ENCODE measurements around the gene ZNF648.
"Not testable (repeated sequence)": the region's sequence is repeated elsewhere in the genome, so short reads cannot be mapped to it uniquely, and the experiment has no call there.

ZNF648 gene

GRCh38 chr1:182071924-182072323 lies 10.4 kb upstream of the ZNF648 start:
- no peak for DNase-seq (ENCODE audit: low spot score)

DNA sequence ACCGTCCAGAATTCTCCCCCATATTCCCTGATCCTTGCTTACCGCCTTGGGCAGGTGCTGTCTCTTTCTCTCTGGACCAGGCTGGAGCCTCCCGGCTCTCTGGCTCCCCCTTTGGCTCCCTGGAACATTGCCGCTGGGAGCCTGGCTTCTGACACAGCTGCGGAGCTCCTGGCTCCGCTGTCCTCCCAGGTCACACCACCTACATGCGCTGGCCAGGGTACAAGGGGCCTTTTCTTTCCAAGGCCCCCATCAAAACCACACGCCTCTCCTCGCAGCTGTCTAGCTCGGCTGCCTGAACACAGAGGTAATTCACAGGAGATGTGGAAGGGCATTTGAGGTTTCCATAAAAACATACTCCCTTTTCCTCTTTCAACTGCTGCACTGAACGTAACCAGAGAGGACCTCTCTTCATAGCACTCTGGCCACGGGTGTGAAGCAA lies 7.5 kb upstream of the ZNF648 start:
- DNase-seq (ENCODE audit: low spot score), result peak; percentile 84

DNA sequence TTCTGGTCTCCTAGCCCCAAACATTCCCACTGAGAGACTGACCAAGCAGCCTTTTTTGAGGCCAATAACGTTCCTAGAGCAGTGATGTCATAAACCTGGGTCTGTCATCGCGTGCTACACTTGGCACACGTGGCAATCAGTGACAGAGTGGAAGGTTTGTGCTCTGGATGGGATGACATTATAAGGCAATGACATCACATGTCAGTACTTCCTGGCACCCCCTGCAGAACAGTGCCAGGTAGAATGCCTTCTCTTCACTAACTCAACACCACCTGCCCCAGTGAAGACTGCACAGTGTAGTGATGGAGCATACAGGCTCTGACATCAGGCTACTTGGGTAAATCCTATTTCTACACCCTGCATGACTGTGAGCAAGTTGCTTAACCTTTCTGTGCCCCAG lies 5.4 kb upstream of the ZNF648 start:
- DNase-seq (ENCODE audit: low spot score), result peak; percentile 2

- DNase-seq (ENCODE audit: low spot score), result peak; percentile 5
Measured at GRCh38 chr1:182065126-182065845, 3.8 kb upstream of the ZNF648 start.

DNA sequence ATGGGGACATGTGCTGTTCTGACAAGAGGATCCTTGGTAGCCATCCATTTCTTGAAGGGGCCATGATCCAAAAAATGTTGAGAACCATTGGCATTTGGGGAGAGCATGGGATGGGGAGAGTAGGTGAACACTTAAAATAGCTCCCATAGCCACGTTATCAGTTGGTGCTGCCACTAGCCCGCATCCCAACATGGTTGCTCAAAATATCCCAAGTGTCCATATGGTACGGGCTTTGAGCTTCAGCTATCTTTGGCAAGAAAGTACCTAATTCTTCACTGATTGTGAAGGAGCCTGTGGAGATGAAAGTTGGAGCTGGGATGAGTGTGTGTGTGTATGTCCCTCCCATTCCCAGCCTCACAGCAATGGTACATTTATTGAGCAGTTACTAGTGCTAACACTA lies 3.1 kb upstream of the ZNF648 start:
- no peak for DNase-seq (ENCODE audit: low spot score)

DNA sequence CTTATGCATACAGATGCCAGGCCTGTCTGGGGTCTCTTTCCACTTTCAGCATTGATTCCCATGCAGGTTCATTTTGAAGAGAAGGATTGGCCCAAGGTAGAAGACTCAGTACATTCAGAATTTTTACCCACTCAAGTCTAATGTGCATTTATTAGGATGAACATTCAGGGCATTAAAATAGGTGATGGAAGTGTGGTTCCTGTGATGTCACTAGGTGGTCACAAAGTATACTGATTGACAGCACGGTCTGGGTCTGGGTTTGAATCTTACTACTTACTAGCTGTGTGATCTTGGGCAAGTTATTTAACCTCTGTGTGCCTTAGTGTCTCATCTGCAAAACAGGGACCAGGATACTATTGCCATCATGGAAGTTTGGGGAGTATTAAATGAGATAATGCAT lies 711 bp upstream of the ZNF648 start:
- no peak for DNase-seq (ENCODE audit: low spot score)

DNA sequence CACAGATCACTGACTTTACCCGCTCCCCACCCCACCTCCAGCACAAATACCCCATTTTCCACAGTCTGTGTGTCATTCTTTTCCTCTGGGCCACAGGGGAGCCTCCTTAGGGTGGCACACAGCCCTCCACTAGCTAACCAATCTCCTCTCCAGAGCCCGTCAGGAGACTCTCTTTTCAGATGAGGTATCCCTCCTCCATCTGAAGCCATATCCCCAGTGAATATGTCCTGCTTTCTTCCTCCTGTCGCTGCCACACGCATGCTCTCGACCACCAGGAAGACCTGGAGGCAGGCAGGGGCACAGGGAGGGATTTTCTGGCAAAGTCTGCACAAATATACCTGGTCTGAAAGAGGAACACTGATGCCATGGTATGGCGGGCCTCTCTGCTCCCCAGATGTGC lies 635 bp downstream of the ZNF648 start:
- DNase-seq (ENCODE audit: low spot score), result no peak

GRCh38 chr1:182059936-182060335 lies 1.6 kb downstream of the ZNF648 start:
- DNase-seq (ENCODE audit: low spot score), result no peak

DNA sequence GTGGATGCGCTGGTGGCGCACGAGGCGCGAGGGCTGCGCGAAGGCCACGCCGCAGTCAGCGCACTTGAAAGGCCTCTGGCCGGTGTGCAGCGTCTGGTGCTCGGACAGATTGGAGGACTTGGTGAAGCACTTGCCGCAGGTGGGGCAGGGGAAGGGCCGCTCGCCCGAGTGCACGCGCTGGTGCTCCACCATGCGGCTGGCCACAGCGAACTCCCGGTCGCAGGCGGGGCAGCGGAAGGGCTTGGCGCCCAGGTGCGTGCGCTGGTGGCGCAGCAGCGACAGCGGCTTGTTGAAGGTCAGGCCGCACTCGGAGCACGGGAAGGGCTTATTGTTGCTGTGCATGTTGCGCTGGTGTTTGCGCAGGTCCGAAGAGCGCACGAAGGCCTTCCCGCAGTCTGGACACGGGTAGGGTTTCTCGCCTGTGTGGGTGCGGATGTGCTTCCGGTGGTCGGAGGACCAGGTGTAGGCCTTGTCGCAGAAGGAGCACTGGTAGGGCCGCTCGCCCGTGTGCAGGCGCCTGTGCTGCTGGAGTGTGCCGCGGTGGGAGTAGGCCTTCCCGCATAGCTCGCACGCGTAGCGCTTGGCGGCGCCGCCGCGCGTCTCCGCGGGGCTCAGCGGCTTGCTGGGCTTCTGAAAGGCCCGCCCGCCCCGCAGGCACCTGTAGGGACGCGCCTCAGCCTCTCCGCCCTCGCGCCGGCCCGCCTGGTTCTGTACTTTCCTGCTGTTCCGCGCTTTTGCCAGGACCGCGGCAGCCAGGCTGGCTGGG lies 4.7 kb downstream of the ZNF648 start:
- DNase-seq (ENCODE audit: low spot score), result no peak

DNA sequence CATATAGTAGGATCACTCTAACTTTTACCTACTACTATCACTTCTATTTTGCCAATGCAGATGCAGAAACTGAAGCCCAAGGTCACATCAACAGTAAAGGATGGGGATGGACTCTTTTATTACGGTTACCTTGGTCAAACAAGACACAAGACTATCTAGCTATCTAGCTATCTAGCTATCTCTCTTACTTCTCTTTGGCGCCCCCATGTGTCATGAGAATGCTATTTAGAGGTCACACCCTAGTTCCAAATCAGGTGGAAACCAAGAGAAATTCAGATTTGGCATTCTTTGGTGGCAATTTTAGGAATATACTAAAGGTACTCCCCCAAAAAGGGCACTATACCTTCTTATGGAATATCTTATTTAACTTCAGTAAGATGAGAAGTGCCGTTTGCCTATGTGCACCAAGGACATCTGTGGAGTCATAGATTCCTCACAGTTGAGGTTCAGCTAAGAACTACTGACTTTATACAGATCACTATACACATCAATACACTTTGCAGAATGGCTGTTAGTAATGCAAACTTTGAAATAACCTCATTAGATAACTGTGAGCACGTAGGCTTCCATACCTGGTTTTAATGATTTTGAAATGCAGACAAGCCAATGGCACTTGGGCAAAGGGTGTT lies 6.7 kb downstream of the ZNF648 start:
- no peak for DNase-seq (ENCODE audit: low spot score)

DNA sequence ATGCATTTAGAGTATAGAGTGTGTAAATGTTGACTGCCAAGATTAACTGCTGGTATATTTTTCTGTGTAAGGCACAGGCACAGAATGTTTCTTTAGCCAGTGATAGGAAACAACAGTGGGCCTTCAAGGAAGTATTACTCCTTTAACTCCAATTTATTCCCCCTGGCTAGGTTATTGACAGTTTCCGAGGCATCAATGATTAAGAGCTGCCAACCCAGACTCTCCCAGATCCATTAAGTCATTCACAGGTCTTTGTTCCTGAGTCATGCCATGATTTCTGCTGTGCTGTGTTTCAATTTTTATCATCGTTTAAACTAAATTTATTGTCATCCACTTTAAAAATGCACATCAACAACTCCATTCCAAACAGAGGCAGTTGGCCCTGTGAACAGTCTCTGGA lies 9.2 kb downstream of the ZNF648 start:
- no peak for DNase-seq (ENCODE audit: low spot score)

DNA sequence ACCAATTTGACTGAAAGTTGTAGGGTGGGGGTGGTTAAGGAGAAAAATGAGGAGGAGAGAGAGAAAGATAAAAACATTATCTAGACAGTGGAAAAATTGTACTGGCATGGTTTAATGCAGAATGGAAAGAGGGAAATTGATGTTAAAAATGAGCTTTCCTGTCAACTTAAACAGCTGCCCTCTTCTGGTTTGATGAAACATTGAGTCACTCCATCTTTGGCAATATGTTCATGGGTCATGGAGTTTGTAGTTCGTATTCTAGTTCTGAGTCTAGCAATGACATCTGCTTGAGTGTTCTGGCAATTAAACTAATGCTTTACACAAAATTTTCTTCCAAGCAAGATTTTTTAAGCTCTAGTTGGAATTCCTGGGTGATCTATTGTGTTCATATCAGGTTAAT lies 9.6 kb downstream of the ZNF648 start:
- DNase-seq (ENCODE audit: low spot score), result no peak

DNA sequence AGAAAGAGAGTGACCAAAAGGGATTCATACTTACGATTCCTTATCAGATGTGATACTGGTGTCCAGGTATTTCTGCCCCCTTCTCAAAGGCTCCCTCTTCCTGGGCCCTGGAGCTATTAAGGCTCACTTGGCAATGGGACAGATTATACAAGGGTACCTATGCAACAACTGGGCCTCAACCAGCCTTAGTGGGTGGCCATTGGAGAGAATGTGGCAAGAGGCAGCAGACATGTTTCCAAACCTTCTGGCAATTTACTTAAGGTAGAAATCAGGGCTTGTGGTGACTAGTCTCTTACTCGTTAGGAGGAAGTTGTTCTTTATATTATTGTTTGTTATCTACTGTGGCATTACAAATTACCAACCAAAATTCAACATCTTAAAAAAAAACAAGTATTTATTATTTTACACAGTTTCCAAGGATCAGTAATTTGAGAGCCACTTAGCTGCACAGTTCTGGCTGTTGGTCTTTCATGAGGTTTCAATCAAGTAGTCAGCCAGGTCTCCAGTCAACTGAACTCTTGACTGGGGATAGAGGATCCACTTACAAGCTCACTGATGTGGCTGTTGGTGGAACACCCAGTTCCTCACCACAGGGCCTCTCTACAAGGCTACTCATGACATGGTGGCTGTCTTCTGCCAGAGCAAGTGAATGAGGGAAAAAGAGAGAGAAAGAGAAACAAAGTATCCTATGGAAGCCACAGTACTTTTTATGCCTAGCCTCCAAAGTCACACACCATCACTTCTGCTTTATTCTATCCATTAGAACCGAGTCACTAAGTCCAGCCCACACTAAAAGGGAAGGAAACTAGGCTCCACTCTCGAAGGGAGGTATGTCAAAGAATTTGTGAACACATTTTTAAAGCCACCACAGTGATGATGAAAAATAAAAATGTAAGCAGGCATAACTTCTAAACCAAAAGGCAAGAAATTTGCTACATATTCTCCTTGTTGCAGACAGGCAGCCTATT lies 10.7 kb downstream of the ZNF648 start:
- no peak for DNase-seq (ENCODE audit: low spot score)

DNA sequence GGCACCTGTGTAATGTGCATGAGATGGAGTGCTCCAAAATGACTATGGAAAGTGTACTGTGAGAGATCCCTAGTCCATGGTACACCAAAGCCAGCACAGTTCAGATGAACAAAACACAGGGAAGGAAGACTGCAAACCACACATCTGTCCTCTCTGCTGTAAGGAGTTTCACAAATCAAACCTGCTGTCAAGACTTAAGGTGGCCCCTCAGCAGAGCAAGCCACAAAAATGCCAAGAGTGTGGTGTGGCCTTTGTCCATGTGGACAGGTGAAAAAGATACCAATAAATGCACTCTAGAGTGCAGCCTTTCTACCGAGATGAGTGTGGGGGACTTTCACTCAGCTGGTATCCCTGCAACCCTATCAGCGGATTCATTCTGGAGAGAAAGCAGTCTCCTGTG lies 12.9 kb downstream of the ZNF648 start:
- no peak for DNase-seq (ENCODE audit: low spot score)

DNA sequence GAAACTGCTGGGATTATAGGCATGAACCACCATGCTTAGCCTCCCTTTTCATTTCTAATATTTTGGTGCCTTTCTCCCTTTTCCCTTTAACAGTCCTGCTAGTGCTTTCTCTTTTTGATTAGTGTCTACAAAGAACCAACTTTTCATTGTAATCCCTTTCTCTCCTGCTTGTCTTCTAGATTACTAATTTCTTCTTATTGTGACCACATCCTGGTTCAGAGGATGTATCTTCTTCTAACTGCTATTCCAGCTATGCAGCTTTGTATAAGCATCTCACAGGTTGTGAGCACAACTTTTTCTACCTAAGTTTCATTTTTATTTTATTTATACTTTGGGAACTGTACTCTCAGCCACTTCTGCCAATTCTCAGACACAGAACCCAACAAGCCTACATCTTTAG lies 14.7 kb downstream of the ZNF648 start:
- no peak for DNase-seq (ENCODE audit: low spot score)

GRCh38 chr1:182045481-182045880 lies 16.0 kb downstream of the ZNF648 start:
- DNase-seq (ENCODE audit: low spot score), result not testable (repeated sequence)

DNA sequence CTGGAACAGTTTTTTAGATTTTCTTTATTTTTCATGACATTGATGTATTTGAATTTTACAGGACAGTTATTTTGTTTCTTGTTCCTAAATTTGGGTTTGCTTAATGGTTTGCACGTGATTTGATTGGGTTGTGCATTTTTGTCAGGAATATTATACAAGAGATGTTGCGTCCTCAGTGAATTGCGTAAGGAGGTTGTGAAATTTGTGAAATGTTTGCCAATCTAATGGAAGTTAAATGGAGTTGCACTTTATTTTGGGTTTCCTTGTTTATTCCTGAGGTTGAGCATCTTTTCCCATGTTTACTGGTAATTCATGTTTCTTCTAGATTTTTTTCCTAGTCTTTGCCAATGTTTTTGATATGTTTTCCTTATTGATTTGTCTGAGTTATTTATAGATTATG lies 19.9 kb downstream of the ZNF648 start:
- DNase-seq (ENCODE audit: low spot score), result no peak

DNA sequence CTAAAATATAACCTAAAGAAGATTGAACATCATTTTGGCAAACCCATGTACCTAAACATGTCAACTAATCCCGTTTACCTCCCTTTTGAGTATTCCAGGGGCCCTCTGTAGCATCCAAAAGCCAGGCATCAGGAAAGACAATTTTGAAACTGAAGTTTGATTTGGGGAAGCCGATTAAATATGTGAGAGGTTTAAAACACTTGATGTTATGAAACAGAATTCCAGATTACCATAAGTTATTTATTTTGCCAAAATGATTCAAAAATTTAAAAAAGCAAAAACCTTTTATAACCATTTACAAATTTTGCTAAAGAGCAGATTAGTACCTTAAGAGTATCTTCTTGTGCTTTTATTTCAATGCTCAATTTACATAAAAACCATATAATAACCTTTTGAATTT lies 23.3 kb downstream of the ZNF648 start:
- no peak for DNase-seq (ENCODE audit: low spot score)

GRCh38 chr1:182035097-182035770 lies 26.3 kb downstream of the ZNF648 start:
- DNase-seq (ENCODE audit: low spot score), result no peak

DNA sequence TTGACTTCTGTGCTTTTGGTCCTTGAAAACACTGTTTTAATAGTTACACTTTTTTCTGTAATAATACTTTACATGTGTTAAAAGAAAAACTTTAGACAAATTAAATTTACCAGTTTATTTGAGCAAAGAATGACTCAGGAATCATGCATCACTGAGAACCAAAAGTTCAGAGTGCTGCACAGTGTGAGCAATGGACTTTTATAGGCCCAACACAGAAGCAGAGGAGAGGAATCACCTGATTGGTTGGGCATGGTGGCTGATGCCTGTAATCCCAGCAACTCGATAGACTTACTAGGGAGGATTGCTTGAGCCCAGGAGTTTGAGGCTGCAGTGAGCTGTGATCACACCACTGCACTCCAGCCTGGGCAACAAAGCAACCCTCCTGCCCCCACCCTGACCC lies 29.3 kb downstream of the ZNF648 start:
- no peak for DNase-seq (ENCODE audit: low spot score)

Measured in AG20443 (cell line).